Measurements from ENCODE around the gene GIPR.
"Not testable (repeated sequence)": the region's sequence is repeated elsewhere in the genome, so short reads cannot be mapped to it uniquely, and the experiment has no call there.

- TF ChIP-seq EZH2phosphoT487 (IDR thresholded peaks at IDR 0.05; ENCODE audit: insufficient read depth, low read depth); EZH2 (IDR thresholded peaks at IDR 0.05; ENCODE audit: insufficient read depth, poor library complexity, severe bottlenecking): not testable (repeated sequence)
These were observed 52.0 kb downstream of the GIPR start for GRCh38 chr19:45720065-45720464.

Measured in GM23248 (cell line).